HPDE6-E6E7 (cell line): ENCODE data around the gene FRYL.

Experiments used
- DNase-seq: peaks from one replicate; pipeline ENCODE4 v3.0.0; 2011; ENCODE audit warnings: missing footprints; ENCODE audit errors: extremely low spot score

Gene FRYL

GRCh38 chr4:48557478-48557877 lies 222.6 kb downstream of the FRYL start:
- no peak for DNase-seq

- DNase-seq: no peak
These were observed 223.8 kb downstream of the FRYL start for GRCh38 chr4:48556268-48556667.

GRCh38 chr4:48554606-48555005 lies 225.5 kb downstream of the FRYL start:
- no peak for DNase-seq

- DNase-seq: no peak
These were observed 226.4 kb downstream of the FRYL start for GRCh38 chr4:48553720-48554119.

GRCh38 chr4:48546336-48546735 lies 233.7 kb downstream of the FRYL start:
- DNase-seq: no peak

GRCh38 chr4:48543796-48544195 lies 236.3 kb downstream of the FRYL start:
- no peak for DNase-seq

- no peak for DNase-seq
These were observed 237.2 kb downstream of the FRYL start for GRCh38 chr4:48542888-48543287.

- no peak for DNase-seq
These were observed 240.5 kb downstream of the FRYL start for GRCh38 chr4:48539597-48539996.

GRCh38 chr4:48538358-48538757 lies 241.7 kb downstream of the FRYL start:
- no peak for DNase-seq

GRCh38 chr4:48526406-48526805 lies 253.7 kb downstream of the FRYL start:
- DNase-seq: no peak

- DNase-seq: no peak
These were observed 261.9 kb downstream of the FRYL start for GRCh38 chr4:48518143-48518542.

GRCh38 chr4:48509543-48509942 lies 270.5 kb downstream of the FRYL start:
- DNase-seq: no peak

- DNase-seq: no peak
These were observed 273.4 kb downstream of the FRYL start for GRCh38 chr4:48506716-48507115.

GRCh38 chr4:48504352-48504751 lies 275.7 kb downstream of the FRYL start:
- no peak for DNase-seq

- no peak for DNase-seq
These were observed 276.1 kb downstream of the FRYL start for GRCh38 chr4:48504026-48504330.

GRCh38 chr4:48503233-48504025 lies 276.6 kb downstream of the FRYL start:
- no peak for DNase-seq

- no peak for DNase-seq
These were observed 280.5 kb downstream of the FRYL start for GRCh38 chr4:48499551-48500066.

- no peak for DNase-seq
These were observed 281.2 kb downstream of the FRYL start for GRCh38 chr4:48498895-48499294.

- no peak for DNase-seq
These were observed 284.1 kb downstream of the FRYL start for GRCh38 chr4:48495941-48496340.

- no peak for DNase-seq
These were observed 286.5 kb downstream of the FRYL start for GRCh38 chr4:48493452-48494100.

GRCh38 chr4:48491514-48492176 lies 288.4 kb downstream of the FRYL start:
- no peak for DNase-seq

GRCh38 chr4:48490680-48491513 lies 289.2 kb downstream of the FRYL start:
- DNase-seq: no peak
